NCI-H446 treated with DMSO at 0.1 percent for 48 hours (cell line): ENCODE measurements around the gene CXCR2.
"Not testable (repeated sequence)": the region's sequence is repeated elsewhere in the genome, so short reads cannot be mapped to it uniquely, and the experiment has no call there.

Experiments
- DNase-seq: peaks from one replicate; lab custom pipeline; 2025; lab: John Stamatoyannopoulos, UW

CXCR2 gene

DNA sequence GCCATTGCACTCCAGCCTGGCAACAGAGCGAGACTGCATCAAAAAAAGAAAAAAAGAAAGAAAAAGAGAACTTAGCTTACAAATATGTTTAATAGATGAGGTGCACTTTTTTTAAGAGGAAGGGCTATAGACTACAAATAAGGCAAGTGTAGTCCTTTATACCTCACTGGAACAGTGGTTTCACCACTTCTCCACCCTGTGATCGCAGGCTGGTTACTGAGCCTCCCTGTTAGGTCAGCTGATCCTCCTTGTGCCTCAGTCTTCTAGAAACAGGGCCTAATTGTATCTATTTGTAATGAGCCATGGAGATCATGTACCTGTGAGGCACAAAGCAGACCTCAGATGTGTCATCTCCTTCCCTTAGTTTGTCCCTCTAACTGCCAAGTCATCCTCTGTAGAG, 4.5 kb downstream of the CXCR2 start:
- no peak for DNase-seq

DNA sequence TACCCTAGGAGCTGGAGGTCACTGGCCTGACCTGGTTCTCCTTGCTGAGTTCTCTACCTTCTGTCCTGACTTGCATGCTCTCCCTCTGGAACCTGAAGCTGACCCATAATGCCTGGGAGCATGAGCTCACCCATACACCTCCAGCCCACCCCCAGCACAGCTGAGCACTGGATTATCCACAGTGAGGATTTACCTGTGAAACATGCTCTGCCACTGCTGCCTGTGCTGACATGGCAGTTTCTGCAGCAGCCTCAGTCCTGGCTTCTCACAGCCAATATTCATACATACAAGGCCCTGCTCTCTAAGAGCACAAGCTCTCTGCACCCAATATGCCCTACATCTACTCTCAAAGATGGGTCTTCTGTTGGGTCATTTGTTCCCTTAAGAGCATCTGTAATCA, 5.0 kb downstream of the CXCR2 start:
- DNase-seq = no peak

DNA sequence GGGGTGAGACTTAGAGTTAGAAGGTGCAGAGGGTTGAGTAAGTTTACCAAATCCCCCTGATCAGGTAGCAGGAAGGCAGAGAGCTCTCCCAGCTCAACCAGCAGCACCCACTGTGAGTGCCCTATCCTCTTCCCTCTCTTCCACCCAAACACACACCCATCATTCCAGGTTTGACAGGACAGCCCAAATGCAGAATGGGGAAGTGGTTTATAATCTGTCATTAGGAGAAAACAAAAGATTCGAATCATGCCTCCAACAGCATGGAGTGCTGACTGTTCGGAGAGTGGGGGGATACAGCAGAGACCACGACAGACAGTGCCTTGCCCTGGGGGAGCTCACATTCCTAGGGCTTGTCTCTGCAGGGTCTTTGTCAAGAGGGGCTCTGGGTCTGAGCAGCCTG, 11.7 kb downstream of the CXCR2 start:
- DNase-seq = no peak

DNA sequence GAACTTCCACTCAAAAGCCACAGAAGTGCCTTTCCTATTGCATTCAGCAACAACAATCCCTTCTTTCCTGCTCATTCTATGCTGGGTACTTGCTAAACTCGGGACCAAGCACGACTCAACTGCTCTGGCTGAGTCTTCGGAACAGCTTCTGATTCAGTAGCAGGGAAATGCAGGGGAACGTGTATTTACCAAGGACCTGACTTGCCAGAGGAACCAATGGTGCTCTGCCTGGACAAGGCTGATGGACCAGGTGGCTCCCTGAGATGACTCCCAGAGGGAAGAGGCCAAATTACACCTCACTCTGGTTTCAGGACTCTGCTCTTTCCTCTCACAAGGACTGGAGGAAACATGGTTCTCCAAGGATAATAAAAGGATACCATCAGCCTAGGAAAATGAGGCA, 12.2 kb downstream of the CXCR2 start:
- DNase-seq = no peak

DNA sequence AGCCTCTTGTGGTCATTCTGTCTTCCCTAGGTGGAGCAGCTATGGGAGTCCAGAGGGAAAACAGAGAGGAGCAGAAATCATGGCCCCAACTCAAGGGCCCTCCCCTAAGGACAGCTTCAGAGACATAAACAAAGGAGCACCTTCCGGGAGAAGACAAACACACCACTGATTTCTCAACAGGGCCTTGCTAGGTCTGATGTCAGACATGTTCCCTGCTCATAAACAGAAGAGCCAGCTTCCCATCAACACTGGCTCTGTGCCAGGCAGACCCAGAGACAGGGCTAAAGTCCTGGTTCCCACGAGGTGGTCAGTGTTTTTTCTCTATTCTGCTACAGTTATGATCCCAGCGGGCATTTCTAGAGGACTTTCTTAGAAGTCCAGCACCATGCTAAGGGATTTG, 19.3 kb downstream of the CXCR2 start:
- DNase-seq = no peak

DNA sequence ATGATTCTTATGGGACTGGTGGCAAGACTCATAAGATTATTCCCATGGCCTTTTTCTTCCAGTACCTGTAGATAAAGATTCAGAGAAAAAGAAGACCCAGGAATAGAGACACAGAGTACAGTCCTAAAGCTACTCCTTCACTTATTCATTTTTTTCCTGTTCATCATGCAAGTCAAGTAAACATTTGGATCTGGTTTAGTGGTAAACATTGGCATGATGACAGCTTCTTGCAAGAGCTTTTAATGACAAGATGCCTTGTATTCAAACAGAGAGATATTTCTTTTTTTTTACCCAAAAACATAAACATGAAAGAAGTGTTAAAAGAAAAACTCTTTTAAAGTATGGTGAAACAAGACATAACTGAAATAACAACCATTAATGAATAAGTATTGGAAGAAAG, 20.2 kb downstream of the CXCR2 start:
- DNase-seq = no peak

DNA sequence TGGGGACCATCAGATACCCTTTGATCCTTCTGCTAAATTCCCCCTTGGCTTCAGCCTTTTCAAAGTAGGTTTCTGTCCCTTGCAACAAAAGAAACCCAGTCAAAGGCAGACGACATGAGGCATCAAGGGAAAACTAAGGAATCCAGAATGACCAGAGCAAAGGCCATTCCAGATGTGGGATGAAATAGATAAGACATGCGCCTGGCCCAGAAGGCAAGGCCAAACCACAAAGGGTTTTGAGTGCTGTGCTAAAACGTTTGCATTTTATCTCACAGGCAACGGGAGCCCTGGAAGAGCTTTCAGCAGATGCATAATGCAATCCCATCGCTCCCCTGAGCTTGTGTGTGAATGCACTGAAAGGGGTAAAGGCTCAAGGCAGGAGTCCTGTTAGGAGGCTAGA, 23.3 kb downstream of the CXCR2 start:
- no peak for DNase-seq

DNA sequence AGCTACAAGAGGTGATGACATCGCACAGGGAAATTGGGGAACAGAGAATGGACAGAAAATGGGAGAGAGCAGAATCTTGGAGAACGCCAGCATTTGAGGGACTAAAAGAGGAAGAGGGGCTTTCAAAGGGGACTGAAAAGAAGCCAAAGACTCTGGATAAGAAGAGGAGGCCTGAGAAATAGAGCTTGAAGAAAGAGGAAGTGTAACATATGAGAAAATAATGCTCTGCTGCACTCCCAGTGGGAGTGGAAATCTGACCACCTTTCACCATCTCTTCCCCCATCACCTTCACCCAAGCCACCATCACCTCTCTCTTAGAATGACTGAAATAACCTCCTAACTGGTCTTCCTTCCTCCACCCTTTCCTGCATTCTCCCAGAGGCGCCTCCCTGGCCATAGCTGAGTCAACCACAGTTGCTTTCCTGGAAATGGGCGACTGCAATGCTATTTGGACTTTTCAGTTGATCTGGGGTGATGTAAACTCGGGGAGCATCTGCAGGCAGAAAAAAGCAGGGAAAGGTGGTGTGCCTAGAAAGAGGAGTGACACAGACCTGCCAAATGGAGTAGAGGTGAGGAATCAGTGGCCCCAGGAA, 24.1 kb downstream of the CXCR2 start:
- DNase-seq = no peak

DNA sequence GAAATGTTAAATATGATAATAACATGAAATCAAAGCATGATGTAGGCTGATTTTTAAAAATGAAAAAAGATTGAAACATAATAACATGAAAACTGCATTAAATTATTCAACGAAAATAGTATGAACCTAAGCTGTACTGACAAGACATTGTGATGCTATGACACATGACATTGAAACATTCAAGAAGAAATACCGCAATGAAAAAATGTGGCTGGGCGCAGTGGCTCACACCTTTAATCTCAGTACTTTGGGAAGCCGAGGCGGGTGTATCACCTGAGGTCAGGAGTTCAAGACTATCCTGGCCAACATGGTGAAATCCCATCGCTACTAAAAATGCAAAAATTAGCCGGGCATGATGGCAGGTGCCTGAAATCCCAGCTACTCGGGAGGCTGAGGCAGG, 26.3 kb downstream of the CXCR2 start:
- DNase-seq = no peak

DNA sequence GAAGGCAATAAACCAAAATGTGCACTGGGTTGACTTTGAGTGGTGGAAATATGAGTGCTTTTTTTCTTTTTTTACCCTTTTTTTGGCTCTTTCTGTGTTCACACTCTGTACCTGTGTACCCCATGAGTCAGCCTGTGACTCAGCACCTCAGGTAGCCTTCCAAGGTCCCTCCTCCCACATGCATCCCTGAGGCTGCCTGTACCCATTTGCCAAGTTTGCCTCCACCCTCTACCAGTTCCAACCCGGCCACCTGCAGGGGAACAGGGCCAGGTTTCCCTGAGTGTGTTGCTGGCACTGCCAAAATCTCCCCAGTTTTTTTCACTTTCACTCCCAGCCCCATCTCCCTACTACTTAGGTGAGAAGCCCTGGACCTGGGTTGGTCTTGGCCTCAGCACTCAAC, 26.9 kb downstream of the CXCR2 start:
- DNase-seq = no peak

DNA sequence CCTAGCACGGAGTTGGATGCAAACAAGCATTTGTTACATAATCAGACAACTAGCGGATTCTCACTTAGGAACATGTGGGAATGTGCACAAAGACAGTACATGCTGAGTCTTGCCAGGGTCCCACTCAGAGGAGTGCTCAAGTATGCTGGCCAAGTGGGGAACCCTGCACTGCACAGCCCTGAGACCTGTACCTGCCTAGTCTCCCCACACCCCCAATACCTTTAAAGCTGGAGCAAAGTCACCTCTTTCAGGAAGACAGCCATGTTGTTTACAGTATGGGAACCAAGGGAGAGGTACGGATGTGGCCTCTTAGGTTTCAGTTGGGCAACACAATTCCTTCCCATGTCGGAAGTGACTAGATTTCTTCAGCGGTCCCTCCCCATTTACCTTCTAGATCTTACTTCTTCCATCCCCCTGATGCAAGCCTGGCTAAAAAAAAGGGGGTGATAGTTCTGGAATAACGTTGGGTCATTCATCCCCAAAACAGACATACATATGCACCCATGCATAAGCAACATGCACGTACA, 30.2 kb downstream of the CXCR2 start:
- no peak for DNase-seq

DNA sequence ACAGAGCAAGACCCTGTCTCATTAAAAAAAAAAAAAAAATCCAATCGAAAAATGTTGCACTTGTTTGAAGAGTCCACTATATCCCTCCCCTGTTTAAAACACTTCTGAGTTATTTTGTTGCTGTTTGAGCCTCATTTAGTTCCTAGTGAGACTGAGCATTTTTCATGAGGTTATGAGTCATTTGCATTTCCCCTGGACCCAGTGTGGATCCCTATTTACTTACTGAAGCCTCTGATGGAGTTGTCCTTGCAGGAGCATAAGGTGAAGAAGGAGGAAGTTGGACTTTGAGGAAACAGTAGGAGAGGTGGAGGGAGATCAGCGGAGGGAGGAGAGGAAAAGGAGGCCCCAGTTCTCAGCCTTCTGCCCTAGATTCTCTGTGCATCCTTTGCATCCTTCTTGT, 35.8 kb downstream of the CXCR2 start:
- DNase-seq = no peak

DNA sequence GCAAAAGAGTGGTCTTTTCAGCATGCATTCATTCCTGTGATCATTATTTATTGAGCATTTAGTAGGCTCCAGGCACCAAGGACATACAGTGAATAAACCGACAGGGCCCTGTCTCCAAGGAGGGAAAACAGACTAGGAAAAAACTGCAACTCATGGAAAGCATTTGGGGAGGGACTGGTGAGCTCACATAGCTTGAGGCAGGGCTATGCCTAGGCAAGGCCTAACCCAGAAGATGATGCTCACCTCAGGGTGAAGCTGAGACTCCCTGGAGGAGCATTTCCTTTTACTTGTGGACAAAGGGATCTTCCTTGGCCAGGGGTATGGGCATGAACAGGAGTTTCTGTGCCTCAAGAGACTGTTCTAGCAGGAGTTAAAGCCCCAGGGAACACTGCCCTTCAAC, 37.0 kb downstream of the CXCR2 start:
- no peak for DNase-seq

DNA sequence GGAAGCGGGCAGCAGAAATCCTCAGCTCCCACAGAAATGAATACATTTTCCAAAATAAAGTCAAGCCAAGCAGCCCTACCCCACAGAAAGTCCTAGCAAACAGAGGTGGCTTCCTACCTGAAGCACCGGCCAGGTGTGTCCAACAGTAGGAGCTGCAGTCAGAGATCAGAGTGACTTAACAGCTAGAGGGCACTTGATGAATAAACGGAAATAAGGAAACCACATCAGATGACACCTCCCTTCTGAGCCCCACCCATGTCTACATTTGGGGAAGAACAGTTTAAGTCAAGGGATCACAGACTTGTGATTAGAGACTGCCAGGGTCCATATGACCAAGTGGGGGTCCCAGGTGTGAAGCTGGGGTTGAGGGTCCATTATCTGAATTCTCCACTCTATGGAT, 41.0 kb downstream of the CXCR2 start, which contains the start of gene CXCR1:
CXCR1 (minus strand) TSS at position 172 of the 400 bp plus-strand sequence. CDS start 1,751 bp downstream, outside the sequence.
- no peak for DNase-seq

DNA sequence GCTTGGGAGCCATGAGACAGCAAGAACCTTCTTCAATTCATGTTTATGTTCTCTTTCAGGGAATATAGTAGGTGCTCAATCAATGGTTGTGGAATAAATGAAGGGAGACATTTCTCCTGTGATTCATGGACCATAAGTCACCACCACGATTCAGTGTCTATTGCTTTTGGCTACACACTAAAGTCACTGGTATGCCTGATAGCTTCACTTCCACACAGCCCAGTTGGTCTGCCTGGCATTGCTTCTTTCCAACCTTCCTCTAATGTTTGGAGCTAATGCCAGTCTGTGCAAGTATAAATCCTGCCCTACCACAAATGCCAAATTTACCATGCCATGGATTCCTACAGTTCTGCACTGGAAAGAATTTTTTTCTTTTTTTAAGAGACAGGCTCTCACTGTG, 42.2 kb downstream of the CXCR2 start:
- no peak for DNase-seq

DNA sequence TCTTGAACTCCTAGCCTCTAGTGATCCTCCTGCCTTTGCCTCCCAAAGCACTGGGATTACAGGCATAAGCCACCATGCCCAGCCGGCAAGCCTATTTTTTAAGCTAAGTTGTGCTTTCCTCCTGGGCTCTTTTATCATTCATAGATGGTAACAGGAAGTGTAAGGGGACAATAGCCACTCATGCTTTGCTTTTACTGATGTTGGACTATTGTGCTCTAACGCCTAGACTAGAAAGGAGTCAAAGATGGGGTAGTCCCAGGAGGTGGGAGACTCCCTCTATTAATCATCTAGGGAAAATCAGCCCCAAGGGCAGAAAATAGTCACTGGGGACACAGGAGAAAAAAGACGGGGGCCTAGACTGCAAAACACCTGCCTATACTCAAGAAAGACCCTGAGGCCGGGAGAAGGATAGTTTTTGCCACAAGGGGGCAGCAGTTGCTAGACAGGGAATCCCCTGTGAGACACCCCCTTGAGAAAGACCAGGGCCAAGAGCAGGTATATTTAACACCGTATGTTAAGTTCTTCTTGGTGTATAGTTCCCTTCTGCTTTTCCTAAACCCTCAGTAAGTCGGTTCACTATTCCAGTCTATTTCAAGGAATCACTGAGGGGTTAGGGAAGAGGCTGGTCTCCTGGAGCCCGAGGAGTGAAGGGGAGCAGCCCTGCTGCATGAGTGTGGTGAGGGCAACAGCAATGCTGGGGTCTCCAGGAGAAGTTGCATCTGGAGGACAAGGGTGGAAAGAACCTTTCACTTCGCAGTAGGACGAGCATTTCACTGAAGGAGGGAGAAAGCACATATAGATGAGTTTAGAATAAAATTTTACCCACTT, 43.0 kb downstream of the CXCR2 start:
- no peak for DNase-seq

DNA sequence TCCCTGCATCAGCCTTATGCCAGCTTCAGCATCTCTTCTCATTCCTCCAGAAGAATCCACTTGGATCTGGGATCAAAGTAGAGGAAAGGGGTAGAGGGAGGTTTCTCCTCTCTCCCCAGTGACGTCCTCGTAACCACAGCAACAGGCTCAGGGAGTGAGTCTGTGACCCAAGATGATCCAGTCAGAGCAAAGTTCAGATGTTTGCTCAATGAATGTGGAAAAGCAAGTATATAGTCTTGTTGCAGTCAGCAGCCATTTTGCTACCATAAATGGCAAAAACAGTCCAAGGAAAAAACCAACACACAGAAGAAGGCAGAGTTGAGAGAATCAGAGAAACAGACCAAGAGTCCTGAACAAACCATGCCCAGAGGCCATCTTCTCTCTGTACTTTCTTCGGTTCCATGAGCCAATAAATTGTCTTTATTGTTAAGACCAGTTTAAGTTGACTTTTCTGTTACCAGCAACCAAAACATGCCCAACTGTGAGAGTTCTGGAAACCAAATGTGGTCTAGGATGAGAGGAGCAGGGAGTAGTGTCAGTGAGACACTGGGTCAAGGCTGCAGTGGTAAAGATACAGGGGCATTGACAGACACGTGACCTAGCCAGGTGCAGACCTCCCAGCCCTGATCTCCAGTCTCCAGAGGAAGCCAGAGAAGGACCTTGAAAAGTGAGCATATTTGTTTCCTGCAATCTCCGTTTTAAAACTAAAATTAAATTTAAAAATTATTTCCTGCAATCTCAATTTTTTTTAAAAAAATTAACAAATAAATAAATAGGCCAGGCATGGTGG, 44.1 kb downstream of the CXCR2 start:
- DNase-seq = no peak

DNA sequence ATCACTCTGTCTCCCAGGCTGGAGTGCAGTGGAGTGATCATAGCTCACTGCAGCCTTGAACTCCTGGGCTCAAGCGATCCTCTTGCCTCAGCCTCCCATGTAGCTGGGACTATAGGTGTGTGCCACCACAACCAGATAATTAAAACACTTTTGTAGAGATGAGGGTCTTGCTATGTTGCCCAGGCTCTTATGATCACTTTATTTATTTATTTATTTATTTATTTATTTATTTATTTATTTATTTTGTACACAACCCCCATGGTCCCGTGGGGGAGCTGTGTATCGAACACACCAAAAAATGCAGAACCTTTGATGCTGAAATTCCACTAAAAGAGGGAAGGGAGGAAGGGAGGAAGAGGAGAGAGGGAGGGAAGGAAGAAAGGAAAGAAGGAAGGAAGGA, 45.9 kb downstream of the CXCR2 start:
- DNase-seq = not testable (repeated sequence)

DNA sequence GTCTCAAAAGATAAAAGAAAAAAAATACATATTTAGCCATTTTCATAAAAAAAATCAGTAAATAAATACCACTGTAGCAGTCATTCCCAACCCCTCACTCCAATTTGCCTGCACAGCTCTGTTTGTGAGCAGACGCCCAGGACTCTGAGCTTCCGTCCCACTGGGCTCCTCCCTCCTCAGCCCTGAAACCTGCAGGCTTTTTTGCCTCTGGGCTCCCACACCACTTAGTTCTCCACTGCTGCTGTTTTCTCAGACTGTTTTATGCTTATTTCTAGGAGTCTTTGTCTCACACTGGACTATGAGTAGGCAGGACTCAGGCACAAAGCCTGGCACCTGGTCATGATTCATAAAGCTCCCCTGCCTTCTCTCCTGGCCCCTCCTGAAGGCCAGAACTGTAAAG, 47.0 kb downstream of the CXCR2 start:
- no peak for DNase-seq

DNA sequence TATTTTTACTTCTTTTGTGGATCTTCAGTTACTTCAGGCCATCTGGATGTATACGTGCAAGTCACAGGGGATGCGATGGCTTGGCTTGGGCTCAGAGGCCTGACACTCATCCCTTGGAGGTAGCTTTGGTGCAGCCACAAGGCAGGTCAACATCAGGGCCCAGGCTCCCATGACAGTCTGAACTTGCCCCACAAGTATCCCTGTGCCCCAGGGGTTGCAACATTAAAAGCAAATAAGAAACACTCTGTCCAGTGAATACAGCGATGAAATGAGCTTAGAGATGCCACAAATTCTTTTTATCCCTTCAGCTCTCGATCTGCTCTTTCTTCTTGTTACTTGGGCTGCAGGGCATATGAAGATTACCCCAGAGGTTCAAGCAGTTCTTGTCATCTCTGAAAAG, 54.0 kb downstream of the CXCR2 start:
- DNase-seq = no peak

DNA sequence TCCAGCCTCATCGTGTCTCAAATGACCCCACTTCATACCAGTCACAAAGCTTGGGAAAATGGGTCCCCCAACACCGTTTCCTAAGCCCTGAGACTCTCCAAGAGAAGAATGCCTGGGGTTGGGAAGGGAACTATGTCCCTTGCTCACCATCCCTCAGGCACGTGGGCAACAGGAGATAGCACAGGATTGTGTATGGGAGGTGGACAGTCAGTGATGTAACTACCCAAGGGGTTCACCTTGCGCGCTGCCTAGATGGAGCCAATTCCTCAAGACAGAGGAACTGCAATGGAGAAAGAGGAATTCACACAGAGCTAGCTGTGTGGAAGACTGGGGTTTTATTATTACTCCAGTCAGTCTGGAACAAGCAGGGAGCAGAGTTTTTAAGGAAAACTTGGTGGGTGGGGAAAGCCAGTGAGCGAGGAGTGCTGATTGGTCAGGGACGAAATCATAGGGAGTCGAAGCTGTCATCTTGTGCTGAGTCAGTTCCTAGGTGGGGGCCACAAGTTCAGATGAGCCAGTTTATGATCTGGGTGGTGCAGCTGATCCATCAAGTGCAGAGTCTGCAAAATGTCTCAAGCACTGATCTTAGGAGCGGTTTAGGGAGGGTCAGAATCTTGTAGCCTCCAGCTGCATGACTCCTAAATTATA, 54.8 kb downstream of the CXCR2 start:
- no peak for DNase-seq

DNA sequence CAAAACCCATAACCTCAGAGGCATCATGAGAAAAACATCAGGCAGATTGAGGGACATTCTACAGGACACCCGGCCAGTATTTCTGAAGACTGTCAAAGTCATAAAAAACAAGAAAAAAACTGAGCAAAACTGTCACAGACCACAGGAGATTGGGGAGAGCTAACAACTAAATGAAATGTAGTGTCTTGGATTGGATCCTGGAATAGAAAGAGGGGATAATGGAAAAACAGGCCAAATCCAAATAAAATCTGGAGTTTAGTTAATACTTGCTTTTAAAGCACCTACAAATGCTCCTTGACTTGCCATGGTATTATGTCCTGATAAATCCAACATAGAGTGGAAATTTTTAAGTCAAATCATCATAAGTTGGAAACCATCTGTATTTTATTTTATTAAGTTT, 58.5 kb downstream of the CXCR2 start:
- no peak for DNase-seq
